EH (cell line): ENCODE data around the gene TMEM119.
A peak's percentile ranks its signal among the peaks of the same experiment; 100 is the strongest.
"Not testable (repeated sequence)": the region's sequence is repeated elsewhere in the genome, so short reads cannot be mapped to it uniquely, and the experiment has no call there.

Experiments used
- DNase-seq: peaks from one replicate; pipeline ENCODE4 v3.0.0-alpha.2; 2015; ENCODE audit warnings: low read depth

TMEM119 gene

GRCh38 chr12:108634341-108634751 is 36.5 kb upstream of the TMEM119 start:
- DNase-seq = peak; percentile 31

- DNase-seq = no peak
Measured at GRCh38 chr12:108633534-108634248, 35.8 kb upstream of the TMEM119 start, which contains the start of gene SELPLG. Gene SELPLG, minus strand, starts transcription at chr12:108633894. Its CDS starts 9,587 bp downstream, at chr12:108624307.

GRCh38 chr12:108633081-108633533 is 35.2 kb upstream of the TMEM119 start:
- DNase-seq = no peak

GRCh38 chr12:108631261-108631660 is 33.4 kb upstream of the TMEM119 start:
- DNase-seq = not testable (repeated sequence)

- peak; percentile 96 for DNase-seq
Measured at GRCh38 chr12:108630481-108631207, 32.8 kb upstream of the TMEM119 start.

- peak; percentile 92 for DNase-seq
Measured at GRCh38 chr12:108629824-108630476, 32.1 kb upstream of the TMEM119 start.

GRCh38 chr12:108629151-108629550 is 31.3 kb upstream of the TMEM119 start:
- DNase-seq = no peak

- DNase-seq = no peak
Measured at GRCh38 chr12:108627134-108627920, 29.4 kb upstream of the TMEM119 start.

GRCh38 chr12:108625228-108625627 is 27.3 kb upstream of the TMEM119 start:
- no peak for DNase-seq

- no peak for DNase-seq
Measured at GRCh38 chr12:108623577-108623976, 25.7 kb upstream of the TMEM119 start.

GRCh38 chr12:108622921-108623514 is 25.1 kb upstream of the TMEM119 start:
- no peak for DNase-seq

- peak; percentile 72 for DNase-seq
Measured at GRCh38 chr12:108622421-108622820, 24.5 kb upstream of the TMEM119 start.

GRCh38 chr12:108621161-108621560 is 23.3 kb upstream of the TMEM119 start:
- DNase-seq = no peak

GRCh38 chr12:108620236-108620879 is 22.5 kb upstream of the TMEM119 start:
- peak; percentile 47 for DNase-seq

- no peak for DNase-seq
Measured at GRCh38 chr12:108619369-108620160, 21.7 kb upstream of the TMEM119 start.

GRCh38 chr12:108618953-108619274 is 21.0 kb upstream of the TMEM119 start:
- DNase-seq = not testable (repeated sequence)

GRCh38 chr12:108618079-108618952 is 20.4 kb upstream of the TMEM119 start:
- DNase-seq = peak; percentile 82

- DNase-seq = peak; percentile 35
Measured at GRCh38 chr12:108616941-108617858, 19.3 kb upstream of the TMEM119 start.
